GM13976 (cell line): Measurements from ENCODE around the gene TMUB2.
"Not testable (repeated sequence)": the region's sequence is repeated elsewhere in the genome, so short reads cannot be mapped to it uniquely, and the experiment has no call there.

Experiments
- DNase-seq: peaks from one replicate; pipeline ENCODE4 v3.0.0; 2012; ENCODE audit warnings: low spot score
- in situ Hi-C: fragments of 300-500 bp; cut with MboI; formaldehyde crosslinking; loops from one replicate; pipeline ENCODE4 v1.12.0; 2022; ENCODE audit warnings: low sequenced_read_pairs, mixed read lengths, inconsistent platforms; ENCODE audit not compliant: unreplicated experiment
- TF ChIP-seq, protein P1 (sequence below): IDR thresholded peaks from 2 replicates; pipeline ENCODE4 v1.5.1; 2012; ENCODE audit warnings: borderline replicate concordance, mild to moderate bottlenecking; ENCODE audit not compliant: insufficient read depth; ENCODE audit errors: extremely low read depth, missing control alignments, control extremely low read depth

TMUB2 gene

GRCh38 chr17:44235583-44235936 lies 48.8 kb downstream of the TMUB2 start:
- no peak for DNase-seq

GRCh38 chr17:44236444-44236991 lies 49.7 kb downstream of the TMUB2 start:
- DNase-seq, result no peak
- in situ Hi-C loops, result no loop called here
- TF ChIP-seq, protein P1, sequence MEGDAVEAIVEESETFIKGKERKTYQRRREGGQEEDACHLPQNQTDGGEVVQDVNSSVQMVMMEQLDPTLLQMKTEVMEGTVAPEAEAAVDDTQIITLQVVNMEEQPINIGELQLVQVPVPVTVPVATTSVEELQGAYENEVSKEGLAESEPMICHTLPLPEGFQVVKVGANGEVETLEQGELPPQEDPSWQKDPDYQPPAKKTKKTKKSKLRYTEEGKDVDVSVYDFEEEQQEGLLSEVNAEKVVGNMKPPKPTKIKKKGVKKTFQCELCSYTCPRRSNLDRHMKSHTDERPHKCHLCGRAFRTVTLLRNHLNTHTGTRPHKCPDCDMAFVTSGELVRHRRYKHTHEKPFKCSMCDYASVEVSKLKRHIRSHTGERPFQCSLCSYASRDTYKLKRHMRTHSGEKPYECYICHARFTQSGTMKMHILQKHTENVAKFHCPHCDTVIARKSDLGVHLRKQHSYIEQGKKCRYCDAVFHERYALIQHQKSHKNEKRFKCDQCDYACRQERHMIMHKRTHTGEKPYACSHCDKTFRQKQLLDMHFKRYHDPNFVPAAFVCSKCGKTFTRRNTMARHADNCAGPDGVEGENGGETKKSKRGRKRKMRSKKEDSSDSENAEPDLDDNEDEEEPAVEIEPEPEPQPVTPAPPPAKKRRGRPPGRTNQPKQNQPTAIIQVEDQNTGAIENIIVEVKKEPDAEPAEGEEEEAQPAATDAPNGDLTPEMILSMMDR, result no peak

More at GRCh38 chr17:44235583-44235936, 48.8 kb downstream of the TMUB2 start:
- TF ChIP-seq, protein P1, result no peak
- in situ Hi-C loops, result no loop called here

DNA sequence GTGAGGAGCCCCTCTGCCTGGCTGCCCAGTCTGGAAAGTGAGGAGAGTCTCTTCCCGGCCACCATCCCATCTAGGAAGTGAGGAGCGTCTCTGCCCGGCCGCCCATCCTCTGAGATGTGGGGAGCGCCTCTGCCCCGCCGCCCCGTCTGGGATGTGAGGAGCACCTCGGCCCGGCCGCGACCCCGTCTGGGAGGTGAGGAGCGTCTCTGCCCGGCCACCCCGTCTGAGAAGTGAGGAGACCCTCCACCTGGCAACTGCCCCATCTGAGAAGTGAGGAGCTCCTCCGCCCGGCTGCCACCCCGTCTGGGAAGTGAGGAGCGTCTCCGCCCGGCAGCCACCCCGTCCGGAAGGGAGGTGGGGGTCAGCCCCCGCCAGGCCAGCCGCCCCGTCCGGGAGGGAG lies 51.1 kb downstream of the TMUB2 start:
- DNase-seq, in situ Hi-C loops: not testable (repeated sequence)

DNA sequence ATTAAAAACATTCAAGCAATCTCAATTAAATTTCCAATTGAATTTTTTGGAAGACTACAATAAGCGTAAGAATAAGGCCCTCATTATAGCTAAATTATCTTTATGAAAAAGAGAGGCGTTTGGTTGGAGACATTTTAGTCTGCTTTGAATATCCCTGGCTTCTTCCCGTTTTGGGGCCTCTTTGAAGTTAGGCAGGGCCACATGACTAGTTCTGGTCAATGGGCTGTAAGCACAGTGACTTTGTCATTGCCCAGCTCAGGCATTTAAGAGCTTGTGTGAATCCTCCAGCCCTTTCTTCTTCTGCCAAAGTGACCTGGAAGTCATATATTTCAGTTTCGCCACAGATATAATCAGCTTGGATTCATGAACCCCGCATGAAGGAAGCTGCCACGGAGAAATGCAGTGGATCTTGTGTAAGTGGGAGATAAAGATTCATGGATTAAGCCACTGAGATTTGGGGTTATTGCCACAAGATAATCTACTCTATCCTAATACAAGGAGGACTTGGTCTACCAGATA lies 54.4 kb downstream of the TMUB2 start:
- TF ChIP-seq, protein P1, result no peak
- no peak for DNase-seq
- in situ Hi-C loops, result no loop called here
